HuH-7 (cell line): ENCODE measurements around the gene TAGLN.
"Not testable (repeated sequence)": the region's sequence is repeated elsewhere in the genome, so short reads cannot be mapped to it uniquely, and the experiment has no call there.

Source experiments
- DNase-seq: peaks from one replicate; pipeline ENCODE4 v3.0.0; 2011; ENCODE audit warnings: low spot score

TAGLN gene

DNA sequence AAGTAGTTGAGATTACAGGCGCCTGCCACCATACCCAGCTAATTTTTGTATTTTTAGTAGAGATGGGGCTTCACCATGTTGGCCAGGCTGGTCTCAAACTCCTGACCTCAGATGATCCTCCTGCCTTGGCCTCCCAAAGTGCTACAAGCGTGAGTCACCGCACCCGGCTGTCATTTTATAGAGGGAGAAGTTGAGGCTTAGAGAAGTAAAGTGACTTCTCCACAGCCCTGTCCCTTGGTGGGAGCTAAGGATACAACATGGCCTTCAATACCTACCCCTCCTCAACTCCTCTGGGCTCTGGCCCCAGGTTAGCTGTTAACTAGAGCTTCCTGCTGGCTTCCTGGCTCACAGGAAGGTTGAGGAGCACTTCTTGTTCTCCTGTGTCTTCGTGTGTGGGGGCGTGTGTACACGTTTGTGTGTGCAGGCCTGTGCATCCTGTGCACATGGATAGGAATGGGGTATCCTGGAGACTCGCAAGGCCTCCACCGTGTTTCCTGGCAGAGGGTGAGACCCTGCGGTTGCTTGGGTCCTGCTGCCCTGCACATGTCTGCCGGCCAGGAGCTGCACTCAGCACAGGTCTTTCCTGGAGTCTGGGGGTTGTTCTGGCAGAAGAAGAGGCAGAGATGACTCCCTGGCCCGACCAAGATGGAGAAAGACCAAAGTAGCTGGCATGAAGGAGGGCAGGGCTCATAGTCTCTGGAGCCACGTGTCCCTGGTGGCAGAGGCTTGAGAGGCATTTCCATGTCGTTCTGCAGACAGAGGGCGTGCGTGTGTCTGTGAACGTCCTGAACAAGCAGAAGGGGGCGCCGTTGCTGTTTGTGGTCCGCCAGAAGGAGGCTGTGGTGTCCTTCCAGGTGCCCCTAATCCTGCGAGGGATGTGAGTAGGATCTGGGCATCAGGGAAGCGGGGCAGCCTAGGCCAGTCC is 18.2 kb upstream of the TAGLN start:
- peak; percentile 85 for DNase-seq

DNA sequence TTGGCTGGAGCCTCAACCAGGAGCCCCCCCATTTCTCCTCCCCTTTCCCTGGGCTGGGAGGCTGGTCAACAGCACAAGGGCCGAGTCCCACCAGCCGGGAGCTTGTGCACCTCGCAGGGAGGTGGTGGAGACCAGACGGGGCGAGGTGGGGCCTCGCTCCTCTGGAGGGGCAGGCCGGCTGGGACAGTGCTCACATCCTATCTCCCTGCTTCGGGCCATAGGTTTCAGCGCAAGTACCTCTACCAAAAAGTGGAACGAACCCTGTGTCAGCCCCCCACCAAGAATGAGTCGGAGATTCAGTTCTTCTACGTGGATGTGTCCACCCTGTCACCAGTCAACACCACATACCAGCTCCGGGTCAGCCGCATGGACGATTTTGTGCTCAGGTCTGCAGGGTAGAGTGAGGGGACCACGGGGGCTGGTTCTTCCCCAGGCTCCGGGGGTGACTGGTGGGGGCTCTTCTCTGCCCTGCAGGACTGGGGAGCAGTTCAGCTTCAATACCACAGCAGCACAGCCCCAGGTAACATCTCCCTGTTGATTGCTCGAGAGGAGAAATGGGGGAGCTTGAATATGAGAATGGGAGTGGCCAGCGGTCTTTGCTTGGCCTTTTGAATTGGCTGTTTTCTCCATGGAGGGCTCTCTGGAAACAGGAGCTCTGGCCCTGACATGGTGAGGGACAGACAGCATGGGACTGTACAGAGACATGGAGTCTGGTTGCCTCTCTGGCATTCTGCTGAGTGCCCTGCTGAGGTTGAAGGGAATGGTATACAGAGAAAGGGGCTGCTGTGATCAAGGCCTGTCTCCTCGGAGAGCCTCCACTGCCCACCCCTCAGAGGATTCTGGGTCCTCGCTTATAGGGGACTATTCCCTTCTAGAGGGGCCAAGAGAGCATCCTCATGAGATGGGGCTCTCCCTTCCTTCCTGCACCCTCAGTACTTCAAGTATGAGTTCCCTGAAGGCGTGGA is 17.3 kb upstream of the TAGLN start:
- DNase-seq: no peak

DNA sequence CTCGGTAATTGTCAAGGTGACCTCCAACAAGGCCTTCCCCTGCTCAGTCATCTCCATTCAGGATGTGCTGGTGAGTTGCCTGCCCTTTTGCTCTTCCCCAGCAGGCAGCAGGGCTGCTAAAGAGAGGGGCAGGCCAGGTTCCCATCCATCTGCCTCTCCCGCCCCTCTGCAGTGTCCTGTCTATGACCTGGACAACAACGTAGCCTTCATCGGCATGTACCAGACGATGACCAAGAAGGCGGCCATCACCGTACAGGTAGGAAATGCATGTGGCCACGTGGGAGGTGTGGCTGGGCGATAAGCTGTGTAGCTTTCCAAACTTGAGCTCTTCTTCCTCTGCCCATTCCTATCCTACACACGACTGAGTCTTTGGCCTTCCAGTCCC is 16.6 kb upstream of the TAGLN start:
- no peak for DNase-seq

DNA sequence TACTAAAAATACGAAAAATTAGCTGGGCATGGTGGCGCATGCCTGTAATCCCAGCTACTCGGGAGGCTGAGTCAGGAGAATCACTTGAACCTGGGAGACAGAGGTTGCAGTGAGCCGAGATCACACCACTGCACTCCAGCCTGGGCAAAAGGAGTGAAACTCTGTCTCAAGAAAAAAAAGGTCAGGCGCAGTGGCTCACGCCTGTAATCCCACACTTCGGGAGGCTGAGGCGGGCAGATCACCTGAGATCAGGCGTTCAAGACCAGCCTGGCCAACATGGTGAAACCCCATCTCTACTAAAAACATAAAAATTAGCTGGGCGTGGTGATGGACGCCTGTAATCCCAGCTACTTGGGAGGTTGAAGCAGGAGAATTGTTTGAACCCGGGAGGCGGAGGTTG is 16.0 kb upstream of the TAGLN start:
- not testable (repeated sequence) for DNase-seq

DNA sequence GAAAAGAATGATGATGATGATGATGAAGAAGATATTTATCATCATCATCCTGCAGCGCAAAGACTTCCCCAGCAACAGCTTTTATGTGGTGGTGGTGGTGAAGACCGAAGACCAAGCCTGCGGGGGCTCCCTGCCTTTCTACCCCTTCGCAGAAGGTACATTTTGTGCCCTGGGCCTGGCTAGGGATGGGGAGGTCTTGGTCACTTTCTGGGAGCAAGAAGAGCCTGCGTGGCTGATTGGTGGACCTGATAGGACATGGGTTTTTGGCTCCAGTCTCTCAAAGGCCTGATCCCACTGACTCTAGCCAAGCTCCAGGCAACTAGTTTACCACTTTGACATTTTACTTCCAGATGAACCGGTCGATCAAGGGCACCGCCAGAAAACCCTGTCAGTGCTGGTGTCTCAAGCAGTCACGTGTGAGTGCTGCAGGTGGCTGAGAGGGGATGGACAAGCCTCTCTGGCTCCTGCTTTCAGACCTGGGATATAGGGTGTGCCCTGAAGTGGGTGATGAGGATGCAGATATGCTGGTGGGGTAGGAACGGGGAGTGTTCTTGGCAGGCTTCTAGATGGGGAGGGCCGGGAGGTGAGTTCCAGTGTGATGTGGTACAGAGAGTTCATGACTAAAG is 15.3 kb upstream of the TAGLN start:
- DNase-seq: peak; percentile 4

DNA sequence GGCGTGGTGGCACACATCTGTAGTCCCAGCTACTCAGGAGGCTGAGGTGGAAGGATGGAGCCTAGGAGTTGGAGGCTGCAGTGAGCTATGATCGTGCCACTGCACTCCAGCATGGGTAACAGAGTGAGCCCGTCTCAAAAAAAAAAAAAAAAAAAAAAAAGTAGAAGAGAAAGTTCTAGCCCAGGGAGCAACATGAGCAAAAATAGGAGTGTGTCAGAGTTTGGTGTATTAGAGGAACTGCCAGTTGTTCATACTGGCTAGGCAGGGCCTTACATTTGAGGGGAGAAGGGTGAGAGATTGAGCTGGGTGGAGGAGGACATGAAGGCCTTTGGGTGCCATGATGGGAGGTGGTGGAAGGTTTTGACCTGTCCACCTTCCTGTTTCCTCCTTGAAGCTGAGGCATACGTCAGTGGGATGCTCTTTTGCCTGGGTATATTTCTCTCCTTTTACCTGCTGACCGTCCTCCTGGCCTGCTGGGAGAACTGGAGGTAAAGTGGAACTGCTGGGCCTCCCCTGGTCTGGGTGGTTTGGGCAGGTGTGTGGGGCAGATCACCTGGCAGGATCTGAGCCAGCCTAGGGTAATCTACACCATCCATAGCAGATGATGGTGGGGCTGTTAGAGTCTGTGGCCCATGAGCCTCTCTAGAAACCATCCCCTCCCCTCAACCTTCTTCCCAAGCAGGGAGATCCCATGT is 13.3 kb upstream of the TAGLN start:
- no peak for DNase-seq

DNA sequence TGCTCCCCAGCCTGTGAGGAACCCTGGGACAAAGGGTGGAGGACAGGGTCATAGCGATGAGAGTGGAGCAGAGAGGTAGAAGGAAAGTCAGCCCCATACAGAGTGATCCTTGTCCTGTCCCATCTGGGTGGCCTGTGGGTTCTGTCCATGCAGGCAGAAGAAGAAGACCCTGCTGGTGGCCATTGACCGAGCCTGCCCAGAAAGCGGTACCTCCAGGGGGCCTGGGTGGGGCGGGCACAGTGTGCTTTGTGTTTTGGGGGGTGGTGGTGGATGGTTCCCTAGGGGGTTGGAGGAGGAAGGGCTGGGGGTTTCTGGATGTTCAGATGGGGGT is 12.8 kb upstream of the TAGLN start:
- DNase-seq: no peak

DNA sequence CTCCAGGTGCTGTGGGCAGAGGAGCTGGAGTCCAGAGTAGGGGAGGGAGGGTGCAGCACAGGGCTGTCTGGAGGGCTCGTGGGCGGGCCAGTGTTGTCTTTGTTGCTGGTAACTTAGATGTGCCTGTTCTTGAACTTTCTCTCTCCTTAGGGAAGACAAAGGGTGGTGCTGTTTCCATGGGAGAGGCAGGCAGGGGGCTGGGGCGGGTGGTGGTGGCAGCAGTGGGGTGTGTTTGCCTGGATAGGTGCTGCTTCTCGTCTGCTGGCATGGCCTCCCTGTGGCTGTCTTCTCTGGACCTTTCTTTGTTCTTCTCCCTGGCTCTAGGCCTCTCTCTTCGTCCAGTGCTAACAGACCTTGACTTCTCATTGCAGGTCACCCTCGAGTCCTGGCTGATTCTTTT is 12.2 kb upstream of the TAGLN start:
- no peak for DNase-seq

DNA sequence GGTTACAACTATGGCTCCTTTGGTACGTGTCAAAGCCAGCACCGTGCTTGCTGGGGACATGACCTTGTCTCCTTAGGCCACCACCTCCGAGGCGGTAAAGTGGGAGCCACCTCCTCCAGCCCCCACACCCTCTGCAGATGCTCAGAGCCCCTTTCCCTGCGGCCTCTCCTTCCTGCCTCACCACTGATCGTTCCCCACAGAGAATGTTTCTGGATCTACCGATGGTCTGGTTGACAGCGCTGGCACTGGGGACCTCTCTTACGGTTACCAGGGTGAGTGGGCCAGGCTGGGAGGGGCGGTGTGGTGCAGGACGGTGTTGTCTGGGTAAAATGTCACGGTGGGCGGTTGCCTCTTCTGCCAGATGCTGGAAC is 11.8 kb upstream of the TAGLN start:
- no peak for DNase-seq

DNA sequence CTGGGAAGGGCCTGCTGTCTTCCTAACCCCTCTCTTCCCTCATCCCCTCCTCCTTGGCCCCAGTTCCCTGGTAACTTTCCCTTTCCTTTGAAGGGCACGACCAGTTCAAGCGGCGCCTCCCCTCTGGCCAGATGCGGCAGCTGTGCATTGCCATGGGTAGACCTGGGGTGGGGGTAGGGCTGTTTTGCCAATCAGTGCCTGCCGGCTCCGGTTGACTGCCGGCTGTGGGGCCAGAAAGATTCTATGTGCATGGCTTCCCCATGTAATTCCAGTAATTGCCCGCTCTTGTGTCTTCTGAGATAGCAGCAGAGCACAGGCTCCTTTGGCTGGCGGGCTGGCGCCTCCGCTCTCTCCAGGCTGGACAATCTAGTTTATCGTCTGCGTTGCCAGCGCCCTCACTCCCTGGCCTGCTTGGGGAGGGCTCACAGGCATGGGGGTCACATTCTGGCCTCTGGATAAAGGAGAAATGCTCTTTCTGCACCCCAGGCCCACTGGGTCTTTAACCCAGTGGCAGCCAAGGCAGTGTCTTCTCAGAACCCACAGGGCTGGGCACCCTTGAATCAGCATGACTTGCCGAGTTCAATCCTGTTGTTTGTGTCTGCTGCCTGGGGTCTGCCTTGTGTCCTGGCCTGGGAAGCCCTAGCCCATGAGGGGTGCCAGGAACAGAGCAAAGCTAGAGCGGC is 11.2 kb upstream of the TAGLN start:
- DNase-seq: no peak

DNA sequence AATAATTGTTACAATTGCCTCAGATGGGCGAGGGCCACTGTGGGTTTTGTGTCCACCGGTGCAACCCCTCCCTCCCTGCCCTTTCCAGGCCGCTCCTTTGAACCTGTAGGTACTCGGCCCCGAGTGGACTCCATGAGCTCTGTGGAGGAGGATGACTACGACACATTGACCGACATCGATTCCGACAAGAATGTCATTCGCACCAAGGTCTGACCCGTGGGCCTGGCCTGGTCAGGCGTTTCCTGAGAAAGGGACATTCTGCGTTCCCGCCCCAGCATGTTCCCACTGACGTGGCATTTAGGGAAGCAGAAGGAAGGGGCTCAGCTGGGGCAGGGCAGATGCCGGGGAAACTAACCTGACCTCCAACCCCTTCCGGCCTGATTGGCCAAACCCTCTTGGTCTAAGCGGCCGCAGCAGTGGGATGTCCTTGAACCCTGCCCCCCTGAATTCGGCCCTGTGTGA is 10.5 kb upstream of the TAGLN start:
- DNase-seq: no peak

DNA sequence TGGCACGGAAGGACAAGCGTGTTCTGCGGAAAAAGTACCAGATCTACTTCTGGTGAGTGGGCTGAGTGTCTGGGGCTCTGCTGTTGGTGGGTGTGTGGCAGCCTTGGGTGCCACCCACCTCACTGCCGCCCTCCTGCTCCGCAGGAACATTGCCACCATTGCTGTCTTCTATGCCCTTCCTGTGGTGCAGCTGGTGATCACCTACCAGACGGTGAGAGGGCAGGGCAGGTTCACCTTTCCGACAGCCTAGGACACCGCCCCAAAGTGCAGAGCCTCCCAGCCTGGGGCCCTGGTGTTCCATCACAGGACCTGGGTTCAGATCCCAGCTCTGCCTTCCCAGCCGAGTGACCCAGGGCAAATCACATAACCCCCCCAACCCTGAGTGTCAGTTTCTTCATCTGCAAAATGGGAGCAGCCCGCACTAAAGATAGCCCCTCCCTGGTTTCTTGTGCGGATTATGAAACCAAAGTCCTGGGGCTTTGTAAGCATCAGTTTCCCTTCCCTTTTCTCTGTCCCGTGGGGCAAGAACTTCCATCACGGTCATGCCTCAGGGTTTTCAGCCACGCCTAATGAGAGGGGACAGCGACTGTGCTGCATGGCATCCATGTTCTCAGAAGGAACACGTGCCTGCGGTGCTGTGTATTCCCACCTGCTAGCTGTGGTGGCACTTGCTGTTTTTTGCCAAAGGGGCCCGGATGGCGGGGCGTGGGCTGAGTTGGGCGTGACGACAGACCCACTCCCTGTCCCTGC is 9.8 kb upstream of the TAGLN start:
- no peak for DNase-seq

DNA sequence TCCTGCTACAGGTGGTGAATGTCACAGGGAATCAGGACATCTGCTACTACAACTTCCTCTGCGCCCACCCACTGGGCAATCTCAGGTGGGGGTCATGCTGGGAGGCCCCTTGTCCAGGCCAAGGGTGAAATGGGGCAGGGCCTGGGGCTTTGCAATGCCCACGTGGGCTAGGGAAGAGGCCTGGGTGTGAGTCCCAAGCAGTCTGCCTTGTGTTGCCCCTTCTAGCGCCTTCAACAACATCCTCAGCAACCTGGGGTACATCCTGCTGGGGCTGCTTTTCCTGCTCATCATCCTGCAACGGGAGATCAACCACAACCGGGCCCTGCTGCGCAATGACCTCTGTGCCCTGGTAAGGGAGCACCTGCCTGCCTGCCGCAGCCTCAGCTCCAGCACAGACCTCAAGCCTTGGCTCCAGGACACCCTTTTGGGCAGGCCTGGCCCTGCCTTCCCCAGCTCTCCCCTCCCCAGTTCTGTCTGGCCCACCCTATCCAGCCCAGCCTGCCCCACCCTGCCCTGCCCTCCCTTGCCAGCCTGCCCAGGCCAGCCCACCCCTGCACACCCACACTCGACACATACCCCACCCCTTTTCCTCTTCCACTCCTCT is 9.1 kb upstream of the TAGLN start:
- DNase-seq: no peak

DNA sequence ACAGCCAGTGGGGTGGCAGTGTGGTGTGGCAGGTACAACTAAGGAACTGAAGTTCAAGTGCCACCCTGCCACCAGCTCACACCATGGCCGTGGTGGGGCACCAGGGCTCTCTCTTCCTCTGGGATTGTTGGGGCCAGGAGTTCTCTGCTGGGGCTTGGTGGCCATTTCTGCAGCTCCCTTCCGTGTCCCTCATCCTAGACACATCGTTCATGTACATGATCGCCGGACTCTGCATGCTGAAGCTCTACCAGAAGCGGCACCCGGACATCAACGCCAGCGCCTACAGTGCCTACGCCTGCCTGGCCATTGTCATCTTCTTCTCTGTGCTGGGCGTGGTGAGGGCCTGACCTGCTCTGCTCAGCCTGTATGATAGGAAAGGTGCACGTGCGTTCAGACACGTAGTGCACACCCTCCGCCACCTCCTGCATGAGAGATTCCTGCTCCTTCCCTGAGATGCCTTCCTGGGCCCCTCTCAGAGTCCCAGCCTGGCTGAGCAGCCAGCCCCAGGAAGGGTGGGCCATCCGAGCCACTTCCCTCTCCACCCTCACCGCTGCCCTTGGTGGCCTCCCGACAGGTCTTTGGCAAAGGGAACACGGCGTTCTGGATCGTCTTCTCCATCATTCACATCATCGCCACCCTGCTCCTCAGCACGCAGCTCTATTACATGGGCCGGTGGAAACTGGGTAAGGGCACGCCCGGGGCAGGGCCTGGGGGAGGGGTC is 7.3 kb upstream of the TAGLN start:
- DNase-seq: no peak

DNA sequence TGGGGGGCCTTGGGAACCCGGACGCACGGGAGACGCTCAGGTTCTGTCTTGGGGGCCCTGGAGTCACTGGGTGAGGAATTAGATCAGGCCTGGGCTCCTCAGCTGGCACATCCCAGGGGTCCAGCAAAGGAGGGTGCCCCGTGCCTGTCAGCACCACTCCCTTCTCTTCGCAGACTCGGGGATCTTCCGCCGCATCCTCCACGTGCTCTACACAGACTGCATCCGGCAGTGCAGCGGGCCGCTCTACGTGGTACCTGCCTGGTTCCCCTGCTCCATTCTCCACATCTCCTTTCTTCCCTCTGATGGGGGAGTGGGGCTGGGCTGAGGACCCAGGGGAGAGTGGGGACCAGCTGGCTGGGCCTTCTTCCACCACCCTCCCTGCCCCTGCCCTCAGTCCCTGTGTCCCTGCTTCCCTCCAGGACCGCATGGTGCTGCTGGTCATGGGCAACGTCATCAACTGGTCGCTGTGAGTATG is 6.7 kb upstream of the TAGLN start:
- no peak for DNase-seq

DNA sequence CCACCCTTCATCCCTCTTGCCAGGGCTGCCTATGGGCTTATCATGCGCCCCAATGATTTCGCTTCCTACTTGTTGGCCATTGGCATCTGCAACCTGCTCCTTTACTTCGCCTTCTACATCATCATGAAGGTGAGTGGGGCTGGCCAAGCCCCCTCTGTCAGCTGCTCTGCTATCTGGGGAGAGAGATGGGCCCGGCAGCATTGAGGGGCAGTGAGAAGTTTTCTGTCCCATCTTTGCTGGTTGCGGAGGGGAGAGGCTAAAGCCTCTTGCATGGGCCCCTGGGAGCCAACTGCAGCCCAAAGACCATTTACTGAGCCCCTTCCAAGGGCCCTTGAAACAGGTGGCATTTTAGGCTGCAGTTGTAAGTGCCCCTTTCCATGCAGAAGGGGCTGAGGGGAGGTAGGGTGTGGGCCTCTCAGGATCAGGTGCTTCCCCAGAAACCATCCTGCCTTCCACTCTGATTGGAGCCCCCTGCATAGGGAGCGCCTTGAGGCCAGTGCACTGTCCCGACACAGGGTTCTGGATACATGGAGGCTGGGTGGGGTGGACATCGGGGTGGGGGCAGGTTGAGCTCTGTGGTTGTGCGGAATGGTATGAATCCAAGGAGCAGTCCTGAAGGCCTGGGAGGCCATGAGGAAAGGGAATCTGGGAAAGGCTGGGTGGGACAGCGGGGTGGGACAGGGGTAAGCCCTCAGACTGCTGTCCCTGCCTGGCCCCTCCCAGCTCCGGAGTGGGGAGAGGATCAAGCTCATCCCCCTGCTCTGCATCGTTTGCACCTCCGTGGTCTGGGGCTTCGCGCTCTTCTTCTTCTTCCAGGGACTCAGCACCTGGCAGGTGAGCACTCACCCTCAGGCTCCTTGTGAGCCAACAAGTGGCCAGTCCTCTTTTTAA is 5.8 kb upstream of the TAGLN start:
- no peak for DNase-seq

DNA sequence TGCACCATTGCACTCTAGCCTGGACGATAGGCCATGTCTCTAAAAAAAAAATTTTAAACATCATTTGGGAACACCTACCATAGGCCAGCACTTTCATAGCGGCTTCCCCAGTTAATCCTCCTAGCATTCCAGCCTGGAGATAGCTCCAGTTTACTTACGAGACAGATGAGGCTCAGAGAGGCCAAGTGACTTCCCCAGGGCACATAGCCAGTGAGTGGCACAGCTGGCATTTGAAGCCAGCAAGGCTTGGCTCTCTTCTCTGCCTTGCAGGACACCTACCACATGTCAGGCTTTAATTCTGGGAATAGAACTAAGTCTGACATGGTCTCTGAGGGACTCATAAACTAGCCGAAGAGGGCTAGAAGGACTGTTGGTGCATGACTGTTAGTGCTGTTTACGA is 4.9 kb upstream of the TAGLN start:
- DNase-seq: no peak

DNA sequence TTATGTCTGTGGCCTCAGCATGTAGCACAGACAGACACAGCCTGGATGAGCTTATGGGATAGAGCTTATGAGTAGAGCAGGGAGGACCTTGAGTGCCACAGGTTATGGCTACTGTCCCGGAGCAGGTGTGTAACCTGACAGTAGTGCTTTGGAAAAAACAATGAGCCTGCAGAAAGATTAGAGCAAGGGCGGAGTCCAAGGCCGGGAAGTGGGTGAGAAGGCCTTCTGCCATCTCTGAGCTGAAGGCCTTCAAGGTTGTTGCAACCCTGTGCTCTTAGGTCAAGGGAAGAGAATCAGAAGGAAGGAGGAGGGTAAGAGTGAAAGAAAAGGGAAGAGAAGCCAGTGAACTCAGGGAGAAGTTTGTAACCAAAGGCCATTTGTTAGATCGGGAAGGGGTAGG is 3.9 kb upstream of the TAGLN start:
- DNase-seq: no peak
